HG02943 (cell line): Measurements from ENCODE around the gene MYH14.

Source experiments
- ATAC-seq: cut with Tn5 transposase; IDR thresholded peaks from one replicate; pipeline ENCODE4 v1.9.1; 2021; ENCODE audit warnings: mild to moderate bottlenecking, low read depth, moderate library complexity; ENCODE audit not compliant: unreplicated experiment

MYH14 gene

DNA sequence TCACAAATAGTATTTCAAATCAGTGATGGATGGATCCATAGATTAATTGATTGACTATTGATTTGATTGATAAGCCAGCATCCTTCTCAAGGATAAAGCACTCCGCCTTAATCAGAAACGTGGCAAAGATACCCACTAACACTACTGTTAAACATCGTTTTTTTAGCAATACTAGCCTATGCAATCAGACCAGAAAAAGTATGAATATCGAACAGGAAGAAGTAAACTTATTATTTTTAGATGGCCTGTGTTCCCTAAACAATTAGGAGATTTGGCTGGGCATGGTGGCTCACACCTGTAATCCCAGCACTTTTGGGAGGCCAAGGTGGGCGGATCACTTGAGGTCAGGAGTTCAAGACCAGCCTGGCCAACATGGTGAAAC, 49.5 kb downstream of the MYH14 start:
- no peak for ATAC-seq

- ATAC-seq, result no peak
These were observed 51.7 kb downstream of the MYH14 start for GRCh38 chr19:50255115-50255514.

DNA sequence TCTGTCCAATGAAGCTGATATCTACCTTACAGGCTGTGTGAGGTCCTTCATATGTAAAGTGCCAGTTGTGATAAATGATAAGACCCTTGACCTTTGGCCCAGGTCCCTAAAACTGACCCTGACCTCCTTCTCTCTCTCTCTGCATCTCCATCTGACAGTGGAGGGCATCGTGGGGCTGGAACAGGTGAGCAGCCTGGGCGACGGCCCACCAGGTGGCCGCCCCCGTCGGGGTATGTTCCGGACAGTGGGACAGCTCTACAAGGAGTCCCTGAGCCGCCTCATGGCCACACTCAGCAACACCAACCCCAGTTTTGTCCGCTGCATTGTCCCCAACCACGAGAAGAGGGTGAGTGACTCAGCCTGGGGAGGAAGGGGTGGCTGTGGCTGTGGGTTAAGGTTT, 53.7 kb downstream of the MYH14 start:
- no peak for ATAC-seq

DNA sequence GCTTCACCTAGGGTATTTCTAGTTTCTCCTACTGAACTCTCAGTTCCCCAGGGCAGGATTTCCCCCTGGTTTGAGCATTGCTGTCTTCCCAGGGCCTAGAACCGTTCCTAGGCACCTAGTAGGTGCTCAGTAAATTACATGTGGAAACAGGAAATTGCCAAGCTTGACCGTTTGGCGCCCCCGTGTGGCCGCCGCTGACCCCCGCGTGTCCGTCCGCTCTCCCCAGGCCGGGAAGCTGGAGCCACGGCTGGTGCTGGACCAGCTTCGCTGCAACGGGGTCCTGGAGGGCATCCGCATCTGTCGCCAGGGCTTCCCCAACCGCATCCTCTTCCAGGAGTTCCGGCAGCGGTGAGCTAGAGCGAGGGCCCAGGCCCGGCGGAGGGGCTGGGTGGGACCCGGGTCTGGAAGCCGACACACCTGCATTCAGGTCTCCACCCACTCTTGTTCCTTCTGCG, 55.5 kb downstream of the MYH14 start:
- ATAC-seq, result no peak

DNA sequence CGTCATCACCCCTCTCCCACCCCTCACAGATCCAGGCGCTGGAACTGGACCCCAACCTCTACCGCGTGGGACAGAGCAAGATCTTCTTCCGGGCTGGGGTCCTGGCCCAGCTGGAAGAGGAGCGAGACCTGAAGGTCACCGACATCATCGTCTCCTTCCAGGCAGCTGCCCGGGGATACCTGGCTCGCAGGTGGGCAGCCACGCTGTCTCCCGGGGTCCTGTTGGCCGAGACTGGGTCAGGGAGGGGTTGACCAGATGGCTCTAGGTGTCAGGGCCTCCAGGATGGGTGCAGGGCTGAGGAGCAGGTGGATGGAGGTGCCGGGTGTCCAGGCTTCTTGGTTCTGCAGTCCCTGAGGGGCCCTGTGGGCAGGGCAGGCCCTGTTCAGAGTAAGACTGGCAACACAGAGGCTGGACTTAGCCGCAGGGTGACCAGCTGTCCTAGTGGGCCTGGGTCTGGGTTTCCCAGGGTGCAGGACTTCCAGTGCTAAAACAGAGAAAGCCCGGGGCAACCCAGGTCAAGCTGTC, 58.1 kb downstream of the MYH14 start:
- no peak for ATAC-seq

- ATAC-seq, result no peak
These were observed 59.8 kb downstream of the MYH14 start for GRCh38 chr19:50263176-50263575.

- no peak for ATAC-seq
These were observed 61.2 kb downstream of the MYH14 start for GRCh38 chr19:50264483-50265186.

DNA sequence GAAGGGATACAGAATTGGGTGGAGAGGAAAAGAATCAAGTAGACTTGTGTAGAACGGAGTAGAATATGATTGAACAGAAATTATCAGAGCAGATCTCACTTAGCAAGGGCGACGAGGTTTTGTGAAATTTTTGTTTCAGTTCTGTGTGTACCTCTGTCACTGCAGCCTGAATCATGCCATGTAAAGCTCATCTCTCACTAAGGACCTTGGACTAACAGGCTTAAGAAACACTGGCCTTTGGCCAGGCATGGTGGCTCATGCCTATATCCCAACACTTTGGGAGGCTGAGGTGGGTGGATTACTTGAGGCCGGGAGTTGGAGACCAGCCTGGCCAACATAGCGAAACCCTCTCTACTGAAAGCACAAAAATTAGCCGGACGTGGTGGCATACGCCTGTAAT, 62.6 kb downstream of the MYH14 start:
- no peak for ATAC-seq

DNA sequence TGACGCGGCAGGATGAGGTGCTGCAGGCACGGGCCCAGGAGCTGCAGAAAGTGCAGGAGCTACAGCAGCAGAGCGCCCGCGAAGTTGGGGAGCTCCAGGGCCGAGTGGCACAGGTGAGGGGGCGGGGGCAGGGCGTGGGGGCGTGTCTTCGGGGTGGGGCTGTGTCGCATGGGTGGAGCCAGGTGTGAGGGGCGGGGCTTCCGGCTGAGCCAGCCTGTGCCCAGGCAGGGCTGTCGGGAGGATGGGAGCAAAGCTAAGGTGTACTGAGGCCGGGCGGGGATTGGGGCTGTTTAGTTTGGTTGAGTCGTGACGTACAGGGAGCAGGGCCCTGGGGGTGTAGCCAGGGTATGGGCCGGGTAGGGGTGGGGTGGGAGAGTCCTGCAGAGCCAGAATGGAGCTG, 63.5 kb downstream of the MYH14 start:
- ATAC-seq, result no peak

DNA sequence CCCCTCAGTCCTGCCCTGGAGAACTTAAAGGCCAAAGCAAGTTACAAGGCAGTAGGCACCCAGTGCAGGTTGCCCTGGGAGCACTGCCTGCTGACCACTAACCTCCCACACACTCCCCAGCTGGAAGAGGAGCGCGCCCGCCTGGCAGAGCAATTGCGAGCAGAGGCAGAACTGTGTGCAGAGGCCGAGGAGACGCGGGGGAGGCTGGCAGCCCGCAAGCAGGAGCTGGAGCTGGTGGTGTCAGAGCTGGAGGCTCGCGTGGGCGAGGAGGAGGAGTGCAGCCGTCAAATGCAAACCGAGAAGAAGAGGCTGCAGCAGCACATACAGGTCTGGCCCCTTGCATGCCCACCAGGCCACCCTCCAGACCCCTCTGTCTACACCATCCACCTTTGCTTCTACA, 64.6 kb downstream of the MYH14 start:
- ATAC-seq, result no peak

GRCh38 chr19:50268501-50268900, 65.1 kb downstream of the MYH14 start:
- no peak for ATAC-seq

- ATAC-seq, result no peak
These were observed 66.2 kb downstream of the MYH14 start for GRCh38 chr19:50269653-50270052.

DNA sequence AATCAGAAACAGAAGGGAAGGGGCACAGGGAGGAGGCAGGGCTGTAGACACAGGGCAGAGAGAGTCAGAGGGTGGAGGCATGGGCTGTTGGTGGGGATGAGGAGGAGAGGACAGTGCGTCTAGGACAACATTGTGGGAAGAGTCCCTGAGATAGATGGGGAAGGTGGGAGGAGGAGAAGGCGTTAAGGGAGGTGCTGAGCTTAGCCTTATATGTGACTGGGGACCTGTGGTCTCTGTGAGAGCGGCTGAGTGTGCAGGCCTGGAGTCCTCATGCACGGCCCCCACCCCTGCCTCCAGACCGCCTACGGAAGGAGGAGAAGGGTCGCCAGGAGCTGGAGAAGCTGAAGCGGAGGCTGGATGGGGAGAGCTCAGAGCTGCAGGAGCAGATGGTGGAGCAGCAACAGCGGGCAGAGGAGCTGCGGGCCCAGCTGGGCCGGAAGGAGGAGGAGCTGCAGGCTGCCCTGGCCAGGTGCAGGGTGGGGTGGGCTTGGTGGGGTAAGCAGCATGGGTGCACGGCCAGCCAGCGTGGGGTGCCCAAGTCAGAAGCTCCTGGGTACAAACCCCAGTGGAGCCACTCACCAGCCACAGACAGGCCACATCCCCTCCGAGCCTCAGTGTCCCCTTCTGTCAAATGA, 69.0 kb downstream of the MYH14 start:
- ATAC-seq, result no peak

DNA sequence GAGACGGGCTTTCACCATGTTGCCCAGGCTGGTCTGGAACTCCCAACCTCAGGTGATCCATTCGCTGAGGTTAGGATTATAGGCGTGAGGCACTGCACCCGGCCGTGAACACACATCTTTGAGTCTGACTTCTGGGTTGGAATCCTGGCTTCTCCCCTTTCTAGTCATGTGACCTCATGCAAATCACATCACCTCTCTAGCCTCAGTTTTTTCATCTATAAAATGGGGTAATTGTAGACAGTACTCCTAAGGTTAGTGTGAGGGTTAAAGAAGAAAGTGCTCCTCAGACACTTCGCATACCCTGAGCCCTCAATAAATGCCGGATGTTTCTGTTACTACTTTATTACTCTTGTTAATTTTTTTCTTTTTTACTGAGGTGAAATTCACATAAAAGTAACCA, 70.4 kb downstream of the MYH14 start:
- ATAC-seq, result no peak

GRCh38 chr19:50275577-50276368, 72.4 kb downstream of the MYH14 start:
- no peak for ATAC-seq

DNA sequence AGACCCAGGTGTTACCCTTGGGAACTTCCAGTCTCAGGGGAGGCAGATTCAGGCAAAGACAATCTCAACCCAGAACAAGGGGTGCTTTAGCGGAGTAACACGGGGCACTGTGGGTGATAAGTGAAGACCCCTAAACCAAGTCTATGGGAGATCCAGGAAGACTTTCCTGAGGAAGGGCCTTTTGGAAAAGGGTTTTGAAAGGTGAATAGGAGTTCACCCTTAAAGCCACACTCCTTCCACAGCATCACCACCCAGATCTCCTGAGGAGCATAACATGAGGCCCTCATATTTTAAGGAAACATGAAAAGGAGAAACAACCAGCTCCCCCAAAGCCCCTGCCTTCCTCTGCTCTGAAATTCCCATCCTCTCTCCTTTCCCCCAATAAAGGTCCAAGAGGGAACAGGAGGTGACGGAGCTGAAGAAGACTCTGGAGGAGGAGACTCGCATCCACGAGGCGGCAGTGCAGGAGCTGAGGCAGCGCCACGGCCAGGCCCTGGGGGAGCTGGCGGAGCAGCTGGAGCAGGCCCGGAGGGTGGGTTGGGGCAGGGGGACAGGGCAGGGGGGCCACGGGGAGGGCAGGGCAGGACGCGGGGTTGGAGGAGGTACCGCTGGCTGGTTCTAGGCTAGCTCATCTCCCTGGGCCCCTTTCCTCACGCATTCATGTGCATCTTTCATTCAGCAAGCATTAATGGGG, 73.1 kb downstream of the MYH14 start:
- no peak for ATAC-seq

GRCh38 chr19:50277966-50278580, 74.7 kb downstream of the MYH14 start:
- no peak for ATAC-seq

DNA sequence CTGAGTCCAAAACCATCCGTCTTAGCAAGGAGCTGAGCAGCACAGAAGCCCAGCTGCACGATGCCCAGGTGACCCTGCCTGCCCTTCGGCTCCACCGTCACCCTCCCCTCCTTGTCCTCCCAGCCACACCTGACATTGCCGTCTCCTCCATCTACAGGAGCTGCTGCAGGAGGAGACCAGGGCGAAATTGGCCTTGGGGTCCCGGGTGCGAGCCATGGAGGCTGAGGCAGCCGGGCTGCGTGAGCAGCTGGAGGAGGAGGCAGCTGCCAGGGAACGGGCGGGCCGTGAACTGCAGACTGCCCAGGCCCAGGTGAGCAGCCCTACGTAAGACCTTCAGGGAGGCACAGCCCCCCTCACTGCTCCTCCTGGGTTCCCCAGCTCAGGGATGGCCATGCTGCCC, 76.7 kb downstream of the MYH14 start:
- no peak for ATAC-seq

DNA sequence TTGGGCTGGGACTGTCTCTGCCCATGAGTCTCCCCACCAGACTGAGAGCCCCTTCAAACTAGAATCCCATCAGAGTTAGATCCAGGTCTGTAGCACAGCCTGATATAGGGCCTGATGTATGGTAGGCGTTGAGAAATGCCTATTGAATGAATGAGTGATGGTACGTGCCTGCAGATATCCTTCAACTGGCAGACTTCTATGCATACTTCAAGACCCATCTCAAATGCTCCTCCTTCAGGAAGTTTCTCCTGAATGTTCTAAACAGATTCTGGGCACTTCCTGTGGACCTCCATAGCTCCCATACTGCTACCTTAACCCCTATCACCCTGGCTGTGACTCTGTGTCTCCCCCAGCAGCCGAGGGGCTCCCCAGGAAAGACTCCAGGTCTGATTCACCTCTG, 77.6 kb downstream of the MYH14 start:
- ATAC-seq, result no peak

DNA sequence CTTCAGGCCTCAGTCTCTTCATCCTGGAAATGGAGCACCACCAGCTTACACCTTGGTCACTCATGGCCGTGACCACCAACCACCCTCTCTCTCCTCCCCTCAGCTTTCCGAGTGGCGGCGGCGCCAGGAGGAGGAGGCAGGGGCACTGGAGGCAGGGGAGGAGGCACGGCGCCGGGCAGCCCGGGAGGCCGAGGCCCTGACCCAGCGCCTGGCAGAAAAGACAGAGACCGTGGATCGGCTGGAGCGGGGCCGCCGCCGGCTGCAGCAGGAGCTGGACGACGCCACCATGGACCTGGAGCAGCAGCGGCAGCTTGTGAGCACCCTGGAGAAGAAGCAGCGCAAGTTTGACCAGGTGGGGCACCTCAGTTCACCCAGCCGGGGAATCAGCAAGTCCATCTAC, 78.1 kb downstream of the MYH14 start:
- ATAC-seq, result no peak
